NCI-H82 (cell line): ENCODE results near the gene FAM124A.

Experiments used
- DNase-seq: peaks from one replicate; lab custom pipeline; 2025; lab: John Stamatoyannopoulos, UW

The FAM124A gene

GRCh38 chr13:51222037-51222685 lies at the start of gene FAM124A:
Gene FAM124A, plus strand, starts transcription at chr13:51222398. Its CDS starts 104 bp downstream, at chr13:51222502.
- DNase-seq: peak; percentile 82

- DNase-seq: no peak
Measured at GRCh38 chr13:51175021-51175420, 47.2 kb upstream of the FAM124A start.

GRCh38 chr13:51175639-51176038 lies 46.6 kb upstream of the FAM124A start:
- no peak for DNase-seq

- DNase-seq: no peak
Measured at GRCh38 chr13:51177188-51177587, 45.0 kb upstream of the FAM124A start.

GRCh38 chr13:51178456-51179074 lies 43.6 kb upstream of the FAM124A start:
- DNase-seq: no peak

- DNase-seq: no peak
Measured at GRCh38 chr13:51179432-51179971, 42.7 kb upstream of the FAM124A start.

GRCh38 chr13:51180853-51181511 lies 41.2 kb upstream of the FAM124A start:
- no peak for DNase-seq

- no peak for DNase-seq
Measured at GRCh38 chr13:51181786-51182383, 40.3 kb upstream of the FAM124A start.

- DNase-seq: no peak
Measured at GRCh38 chr13:51191743-51192142, 30.5 kb upstream of the FAM124A start.

- DNase-seq: no peak
Measured at GRCh38 chr13:51192348-51192747, 29.9 kb upstream of the FAM124A start.

- DNase-seq: no peak
Measured at GRCh38 chr13:51193387-51193786, 28.8 kb upstream of the FAM124A start.

GRCh38 chr13:51194942-51195341 lies 27.3 kb upstream of the FAM124A start:
- DNase-seq: no peak

GRCh38 chr13:51201886-51202285 lies 20.3 kb upstream of the FAM124A start:
- DNase-seq: no peak

GRCh38 chr13:51202477-51203046 lies 19.6 kb upstream of the FAM124A start:
- DNase-seq: no peak

GRCh38 chr13:51206584-51206983 lies 15.6 kb upstream of the FAM124A start:
- DNase-seq: no peak

- no peak for DNase-seq
Measured at GRCh38 chr13:51207881-51208280, 14.3 kb upstream of the FAM124A start.

GRCh38 chr13:51208716-51209115 lies 13.5 kb upstream of the FAM124A start:
- DNase-seq: no peak

GRCh38 chr13:51211910-51212309 lies 10.3 kb upstream of the FAM124A start:
- DNase-seq: no peak

- DNase-seq: no peak
Measured at GRCh38 chr13:51212758-51213157, 9.4 kb upstream of the FAM124A start.

GRCh38 chr13:51213173-51213728 lies 8.9 kb upstream of the FAM124A start:
- DNase-seq: no peak

- DNase-seq: peak; percentile 97
Measured at GRCh38 chr13:51218626-51219025, 3.6 kb upstream of the FAM124A start.

GRCh38 chr13:51220706-51221105 lies 1.5 kb upstream of the FAM124A start:
- no peak for DNase-seq
